Central memory CD4-positive, alpha-beta T cell (primary cell): ENCODE measurements around the gene BTNL3.
"Not testable (repeated sequence)": the region's sequence is repeated elsewhere in the genome, so short reads cannot be mapped to it uniquely, and the experiment has no call there.

Experiments used
- DNase-seq: peaks from one replicate; pipeline ENCODE4 v3.0.0; 2022

BTNL3 gene

GRCh38 chr5:181024245-181025064, 35.8 kb downstream of the BTNL3 start:
- DNase-seq, result no peak

- no peak for DNase-seq
Observed at GRCh38 chr5:181027452-181028031, 38.9 kb downstream of the BTNL3 start.

DNA sequence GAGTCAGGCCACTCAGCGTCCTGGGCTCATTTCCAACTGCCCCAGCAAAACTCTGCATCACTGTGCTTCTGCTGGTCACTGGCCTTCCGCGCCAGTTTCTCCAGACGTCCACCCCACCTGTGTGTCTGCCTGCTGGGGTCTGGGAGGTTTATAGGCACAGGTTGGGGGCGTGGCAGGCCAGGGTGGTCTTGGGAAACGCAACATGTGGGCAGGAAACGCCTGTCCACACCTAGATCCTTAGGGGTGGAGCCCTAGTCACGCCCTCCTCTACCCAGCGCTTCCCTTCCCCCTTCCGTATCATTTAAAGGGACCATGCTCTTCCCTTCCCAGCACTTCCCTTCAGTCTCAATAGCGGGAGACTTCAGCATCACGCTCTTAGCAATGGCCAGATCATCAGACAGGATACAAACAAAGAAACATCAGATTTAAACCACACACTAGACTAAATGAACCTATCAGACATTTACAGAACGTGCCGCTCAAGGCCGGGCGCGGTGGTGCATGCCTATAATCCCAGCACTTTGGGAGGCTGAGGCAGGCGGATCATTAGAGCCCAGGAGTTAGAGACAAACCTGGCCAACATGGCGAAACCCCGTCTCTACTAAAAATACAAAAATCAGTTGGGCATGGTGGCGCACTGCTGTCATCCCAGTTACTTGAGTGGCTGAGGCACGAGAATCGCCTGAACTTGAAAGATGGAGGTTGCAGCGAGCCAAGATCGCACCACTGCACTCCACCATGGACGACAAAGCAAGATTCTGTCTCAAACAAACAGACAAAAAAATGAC, 39.6 kb downstream of the BTNL3 start:
- no peak for DNase-seq

- DNase-seq, result no peak
Observed at GRCh38 chr5:181031716-181032115, 43.1 kb downstream of the BTNL3 start.

GRCh38 chr5:181035991-181036815, 47.6 kb downstream of the BTNL3 start:
- no peak for DNase-seq

DNA sequence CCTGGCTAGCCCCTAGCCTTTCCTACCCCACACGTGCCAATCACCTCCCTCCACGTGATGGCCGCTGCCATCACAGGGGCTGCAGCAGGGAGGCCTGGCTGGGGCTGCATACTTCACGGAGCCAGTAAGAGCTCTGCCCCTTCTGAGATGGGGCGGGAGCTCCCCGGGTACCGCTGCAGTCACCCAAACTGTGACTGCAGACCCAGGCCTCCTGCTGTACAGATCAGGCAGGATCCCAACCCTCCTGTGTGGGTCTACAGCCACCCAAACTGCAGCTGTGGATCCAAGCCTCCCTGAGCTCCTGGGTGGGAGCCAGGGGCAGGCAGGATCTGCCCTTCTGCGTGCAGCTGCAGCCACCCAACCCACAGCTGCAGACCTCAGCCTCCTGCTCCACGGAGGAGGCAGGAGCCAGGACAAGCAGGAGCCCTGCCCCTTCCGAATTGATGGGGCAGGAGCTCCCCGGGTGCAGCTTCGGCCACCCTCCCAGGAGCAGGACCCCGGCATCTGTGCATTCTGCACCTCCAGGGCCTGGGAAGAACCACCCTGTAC, 48.2 kb downstream of the BTNL3 start:
- no peak for DNase-seq

GRCh38 chr5:181037365-181037861, 48.8 kb downstream of the BTNL3 start:
- no peak for DNase-seq

DNA sequence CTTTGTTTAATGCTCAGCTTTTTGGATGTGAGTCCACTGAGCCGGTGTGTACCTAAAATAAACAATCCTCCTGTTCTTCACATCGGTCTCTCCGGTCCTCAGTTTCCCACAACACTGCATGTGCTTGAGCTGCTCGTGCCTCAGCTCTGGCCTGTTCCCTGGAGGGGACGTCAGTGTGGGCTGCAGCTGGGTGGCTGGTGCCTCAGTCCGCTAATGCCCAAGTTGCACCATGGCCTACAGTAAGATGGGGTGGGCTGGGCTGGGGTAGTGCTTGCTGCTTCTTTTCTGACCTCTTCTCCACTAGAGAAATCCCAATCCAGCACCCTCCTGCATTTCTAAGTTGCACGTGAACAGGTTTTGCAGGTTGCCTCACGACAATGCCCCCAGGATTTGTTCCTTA, 50.8 kb downstream of the BTNL3 start:
- no peak for DNase-seq

GRCh38 chr5:181039931-181040630, 51.4 kb downstream of the BTNL3 start, which contains the start of gene BTNL9:
Gene BTNL9, plus strand, starts transcription at chr5:181040266. Its CDS starts 5,224 bp downstream, at chr5:181045490.
- DNase-seq, result no peak

DNA sequence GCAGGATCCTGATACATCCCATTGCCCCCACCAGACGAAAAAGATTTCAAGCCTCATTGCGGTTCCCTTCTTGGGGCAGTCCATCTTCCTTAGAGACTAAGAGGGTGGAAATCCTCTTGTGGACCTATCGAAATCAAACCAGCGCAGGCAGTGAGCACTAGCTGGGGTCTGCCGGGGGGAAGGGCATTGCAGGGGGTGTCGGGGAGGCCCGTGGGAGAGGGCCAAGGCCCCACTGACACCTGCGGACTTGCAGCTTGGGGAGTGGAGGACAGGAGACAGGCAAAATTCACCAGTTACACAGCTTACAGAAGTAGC, 51.9 kb downstream of the BTNL3 start:
- DNase-seq, result no peak

- DNase-seq, result no peak
Observed at GRCh38 chr5:181041043-181041442, 52.4 kb downstream of the BTNL3 start.

DNA sequence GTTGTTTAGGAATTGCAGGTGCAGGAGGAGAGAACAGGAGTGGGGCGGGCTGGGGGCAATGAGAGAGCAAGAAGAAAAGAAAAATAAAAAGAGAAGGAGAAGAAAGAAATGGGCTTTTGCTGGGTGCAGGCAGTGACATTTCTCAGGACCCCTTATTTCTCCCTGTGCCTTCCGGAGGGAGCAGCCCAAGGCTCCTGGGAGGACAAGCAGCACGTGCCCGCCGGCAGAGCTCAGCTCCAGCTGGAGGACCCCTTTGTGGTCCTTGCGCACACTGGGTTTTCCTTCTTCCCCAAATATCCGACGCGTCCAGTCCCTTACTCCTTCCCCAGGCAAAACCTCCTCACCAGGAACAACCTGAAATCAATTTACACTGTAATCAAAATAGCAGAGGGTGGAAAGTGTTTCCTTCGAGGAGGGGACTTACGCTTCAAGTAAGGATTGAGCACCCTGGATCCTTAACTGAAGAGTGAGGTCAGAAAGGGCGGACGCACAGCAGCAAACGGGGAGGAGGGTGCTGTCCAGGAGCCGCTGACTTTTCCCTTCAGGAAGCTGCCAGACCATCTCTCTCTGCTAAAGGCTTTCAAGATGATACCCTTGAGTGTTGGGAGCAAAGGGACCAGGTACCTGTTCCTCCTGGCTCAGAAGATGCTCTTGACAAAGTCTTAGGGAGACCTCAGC, 53.5 kb downstream of the BTNL3 start:
- no peak for DNase-seq

DNA sequence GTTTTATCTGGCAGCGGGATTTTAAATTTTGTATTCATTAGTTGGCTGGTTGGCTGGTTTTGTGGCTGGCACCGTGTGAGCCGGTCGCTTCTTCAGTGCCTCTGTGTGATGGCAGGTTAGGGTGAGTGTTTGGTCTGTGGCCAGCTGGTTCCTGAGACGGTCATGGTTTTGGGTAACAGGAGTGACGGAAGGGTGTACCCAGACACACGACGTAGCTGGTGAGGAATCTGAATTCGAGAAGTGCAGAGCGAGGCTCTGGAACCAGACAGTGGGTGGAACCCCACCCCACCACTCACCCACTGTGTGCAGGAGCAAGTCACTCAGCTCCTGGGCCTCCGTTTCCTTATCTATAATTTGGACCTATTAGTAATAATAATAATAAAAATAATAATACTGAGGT, 54.1 kb downstream of the BTNL3 start:
- no peak for DNase-seq

- DNase-seq, result no peak
Observed at GRCh38 chr5:181043285-181044092, 54.8 kb downstream of the BTNL3 start.

DNA sequence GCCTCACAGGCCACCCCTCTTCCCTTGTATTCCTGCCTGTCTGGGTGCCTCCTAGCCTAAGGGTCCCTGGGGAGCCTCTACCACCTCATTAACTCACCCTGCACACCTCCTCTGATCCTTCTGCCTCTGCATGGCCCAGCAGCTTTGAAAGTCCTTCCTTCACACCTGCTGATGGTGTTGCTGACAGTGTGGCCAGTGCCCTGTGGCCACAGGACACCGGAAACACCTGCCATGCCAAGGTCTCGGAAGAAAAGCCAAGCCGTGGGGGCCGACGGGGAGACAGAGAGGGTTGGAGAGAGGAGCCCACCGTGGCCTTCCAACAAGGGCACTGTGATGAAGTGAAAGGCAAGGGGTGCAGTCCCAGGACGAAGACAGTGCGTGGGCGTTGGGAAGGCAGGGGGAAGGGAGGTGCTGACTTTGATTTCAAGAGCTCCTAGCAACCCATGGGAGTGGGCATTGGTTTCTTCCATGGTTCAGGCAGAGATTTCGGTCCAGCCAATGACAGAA, 55.5 kb downstream of the BTNL3 start:
- DNase-seq, result no peak

GRCh38 chr5:181044662-181045305, 56.1 kb downstream of the BTNL3 start:
- no peak for DNase-seq

DNA sequence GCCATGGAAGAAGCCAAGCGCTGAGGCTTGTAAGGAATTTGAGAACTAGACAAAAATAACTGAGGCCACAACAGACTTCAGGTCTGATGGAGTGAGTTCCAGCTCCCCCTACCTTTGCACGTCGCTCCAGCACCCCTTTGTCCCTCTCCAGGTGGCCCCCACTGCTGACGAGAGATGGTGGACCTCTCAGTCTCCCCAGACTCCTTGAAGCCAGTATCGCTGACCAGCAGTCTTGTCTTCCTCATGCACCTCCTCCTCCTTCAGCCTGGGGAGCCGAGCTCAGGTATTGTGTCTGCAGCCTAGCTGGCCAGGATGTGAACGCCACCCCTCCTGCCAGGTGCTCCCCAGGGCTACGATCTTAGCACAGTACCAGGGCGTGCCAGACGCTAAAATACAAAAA, 56.7 kb downstream of the BTNL3 start:
- DNase-seq, result no peak

- not testable (repeated sequence) for DNase-seq
Observed at GRCh38 chr5:181045857-181046256, 57.2 kb downstream of the BTNL3 start.

DNA sequence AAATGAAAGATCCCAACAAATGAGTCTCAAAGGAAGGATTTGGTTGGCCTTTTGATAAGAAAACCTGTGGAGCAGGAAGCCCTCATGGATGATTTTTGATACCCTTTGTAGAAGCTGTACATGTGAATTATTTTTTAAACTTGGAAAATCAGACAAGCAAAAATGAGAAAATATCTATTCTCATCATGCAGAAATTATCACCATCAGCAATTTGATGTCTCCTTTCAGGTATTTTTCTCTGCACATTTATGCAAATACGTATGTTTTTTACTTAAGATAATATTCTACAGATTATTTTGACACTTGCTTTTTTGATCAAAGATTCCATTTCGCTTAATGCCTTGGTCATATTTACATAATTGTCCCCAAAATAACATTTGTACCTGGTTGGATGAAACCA, 58.6 kb downstream of the BTNL3 start:
- no peak for DNase-seq

DNA sequence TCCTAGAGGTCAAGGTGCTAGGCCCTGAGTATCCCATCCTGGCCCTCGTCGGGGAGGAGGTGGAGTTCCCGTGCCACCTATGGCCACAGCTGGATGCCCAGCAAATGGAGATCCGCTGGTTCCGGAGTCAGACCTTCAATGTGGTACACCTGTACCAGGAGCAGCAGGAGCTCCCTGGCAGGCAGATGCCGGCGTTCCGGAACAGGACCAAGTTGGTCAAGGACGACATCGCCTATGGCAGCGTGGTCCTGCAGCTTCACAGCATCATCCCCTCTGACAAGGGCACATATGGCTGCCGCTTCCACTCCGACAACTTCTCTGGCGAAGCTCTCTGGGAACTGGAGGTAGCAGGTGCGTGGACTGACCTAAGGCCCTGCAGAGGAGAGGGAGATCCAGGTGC, 59.3 kb downstream of the BTNL3 start:
- DNase-seq, result no peak
